SK-N-SH (cell line): ENCODE results near the gene RBM20. TPM values are rescaled to one million over a fixed set of nuclear protein-coding genes. Genes with fewer than 3 reads are reported as not detected.

ENCODE experiments used
- CTCF ChIA-PET: fragments of 300-600, 350-600 bp; formaldehyde crosslinking; extraction: SDS; loops from one replicate; lab custom pipeline; 2021; lab: Yijun Ruan, JAX
- POLR2A ChIA-PET: fragments of 350-600 bp; sonication (Branson Sonifier 250); formaldehyde crosslinking; extraction: SDS; loops from one replicate; lab custom pipeline; 2020; ENCODE audit warnings: antibody characterized with exemption, inconsistent platforms; lab: Yijun Ruan, JAX
- DNase-seq: peaks from one replicate; pipeline ENCODE4 v3.0.0; 2012
- H2AFZ ChIP-seq: fragments of 200-600 bp; sonication (generic); 2 replicates; pipeline ENCODE4 v1.8.1; 2016; ENCODE audit warnings: antibody characterized with exemption, mild to moderate bottlenecking, low read depth
- H3F3A ChIP-seq: fragments of 200-600 bp; sonication (generic); replicated peaks from 2 replicates; pipeline ENCODE3; 2016; ENCODE audit warnings: antibody characterized with exemption, mild to moderate bottlenecking; ENCODE audit not compliant: insufficient read depth
- H3K27ac ChIP-seq, 2 experiments: fragments of 200-500 bp in 1 of 2; fragments of 200-600 bp in 1 of 2; sonication (Bioruptor generic) in 1 of 2; sonication (generic), shearing (Covaris generic) in 1 of 2; 2 replicates each; pipeline versions ENCODE4 v1.5.1 to v1.6.1; 2014 to 2016; ENCODE audit warnings: low read depth in 2 of 2, inconsistent platforms in 1 of 2, low read length in 1 of 2, mild to moderate bottlenecking in 1 of 2, mixed read lengths in 1 of 2
- H3K27me3 ChIP-seq: fragments of 200-600 bp; sonication (generic), shearing (Covaris generic); 2 replicates; pipeline ENCODE4 v1.6.1; 2016; ENCODE audit warnings: mixed run types; ENCODE audit not compliant: insufficient read depth
- H3K36me3 ChIP-seq, 2 experiments: fragments of 200-500 bp in 1 of 2; fragments of 200-600 bp in 1 of 2; sonication (Bioruptor generic) in 1 of 2; sonication (generic) in 1 of 2; replicated peaks in 1 of 2; 2 replicates each; pipeline versions ENCODE3 to v1.5.1; 2014 to 2016; ENCODE audit warnings: low read length in 1 of 2, mild to moderate bottlenecking in 1 of 2; ENCODE audit not compliant: insufficient read depth in 2 of 2, control insufficient read depth in 1 of 2
- H3K4me1 ChIP-seq, 2 experiments: fragments of 200-500 bp in 1 of 2; fragments of 200-600 bp in 1 of 2; sonication (Bioruptor generic) in 1 of 2; sonication (generic), shearing (Covaris generic) in 1 of 2; 2 replicates each; pipeline versions ENCODE4 v1.5.1 to v1.6.1; 2014 to 2016; ENCODE audit warnings: low read depth in 1 of 2, low read length in 1 of 2, mixed run types in 1 of 2; ENCODE audit not compliant: insufficient read depth in 2 of 2, control insufficient read depth in 1 of 2
- H3K4me2 ChIP-seq: fragments of 200-600 bp; sonication (generic), shearing (Covaris generic); 2 replicates; pipeline ENCODE4 v1.6.1; 2017; ENCODE audit warnings: mixed run types
- H3K4me3 ChIP-seq, 2 experiments: fragments of 200-500 bp in 1 of 2; fragments of 200-600 bp in 1 of 2; sonication (Bioruptor generic) in 1 of 2; sonication (generic), shearing (Covaris generic) in 1 of 2; 2 replicates each; pipeline versions ENCODE4 v1.5.1 to v1.8.1; 2014 to 2016; ENCODE audit warnings: low read depth in 2 of 2, inconsistent platforms in 1 of 2, low read length in 1 of 2, mild to moderate bottlenecking in 1 of 2, mixed read lengths in 1 of 2, moderate library complexity in 1 of 2
- H3K79me2 ChIP-seq: fragments of 200-600 bp; sonication (generic); 2 replicates; pipeline ENCODE4 v1.8.1; 2017; ENCODE audit warnings: mild to moderate bottlenecking; ENCODE audit not compliant: insufficient read depth
- H3K9ac ChIP-seq: fragments of 200-600 bp; sonication (generic); 2 replicates; pipeline ENCODE4 v1.6.1; 2017; ENCODE audit warnings: mixed run types
- H3K9me2 ChIP-seq: fragments of 200-600 bp; sonication (generic); 2 replicates; pipeline ENCODE4 v1.6.1; 2017; ENCODE audit warnings: mixed run types
- H3K9me3 ChIP-seq: fragments of 200-600 bp; sonication (generic); 2 replicates; pipeline ENCODE4 v1.6.1; 2017; ENCODE audit warnings: mixed run types, mild to moderate bottlenecking, moderate library complexity
- H4K20me1 ChIP-seq: fragments of 200-600 bp; sonication (generic); 2 replicates; pipeline ENCODE4 v1.6.1; 2017; ENCODE audit warnings: mild to moderate bottlenecking, mixed run types; ENCODE audit not compliant: insufficient read depth
- CHD2 ChIP-seq: fragments of 150-350 bp; IDR thresholded peaks from 2 replicates; pipeline ENCODE4 v1.6.1; 2018; ENCODE audit warnings: low read length; ENCODE audit not compliant: partially characterized antibody
- EP300 ChIP-seq, 2 experiments: IDR thresholded peaks; 2 replicates each; pipeline versions ENCODE4 v1.4.0 to v1.6.1; 2012; ENCODE audit warnings: borderline replicate concordance in 1 of 2, low read depth in 1 of 2, low read length in 1 of 2
- FOSL2 ChIP-seq: IDR thresholded peaks from 2 replicates; pipeline ENCODE4 v1.4.0; 2012; ENCODE audit warnings: low read depth, mild to moderate bottlenecking, moderate library complexity, borderline replicate concordance
- GATA2 ChIP-seq: sonication (generic); formaldehyde crosslinking; IDR thresholded peaks from 2 replicates; pipeline ENCODE4 v1.5.0; 2020; ENCODE audit warnings: mild to moderate bottlenecking, missing genetic modification reagents
- IRF3 ChIP-seq: fragments of 150-350 bp; IDR thresholded peaks from 2 replicates; pipeline ENCODE4 v1.6.1; 2016; ENCODE audit warnings: mild to moderate bottlenecking, low read depth, low read length
- MXI1 ChIP-seq: IDR thresholded peaks from 2 replicates; pipeline ENCODE4 v1.6.1; 2012; ENCODE audit warnings: mild to moderate bottlenecking, low read depth, low read length, improper control_type of control experiment
- NFIC ChIP-seq: IDR thresholded peaks from 2 replicates; pipeline ENCODE4 v1.4.0; 2012; ENCODE audit warnings: borderline replicate concordance
- RAD21 ChIP-seq: IDR thresholded peaks from 2 replicates; pipeline ENCODE4 v1.6.1; 2012; ENCODE audit warnings: mild to moderate bottlenecking, low read length
- RCOR1 ChIP-seq: fragments of 150-350 bp; IDR thresholded peaks from 2 replicates; pipeline ENCODE4 v1.6.1; 2017; ENCODE audit warnings: antibody characterized with exemption, low read length
- RXRA ChIP-seq: IDR thresholded peaks from 2 replicates; pipeline ENCODE4 v1.4.0; 2012; ENCODE audit warnings: low read depth, mild to moderate bottlenecking, borderline replicate concordance
- SMC3 ChIP-seq: IDR thresholded peaks from 2 replicates; pipeline ENCODE4 v1.6.1; 2012; ENCODE audit warnings: low read depth, low read length, improper control_type of control experiment
- TCF12 ChIP-seq: IDR thresholded peaks from 2 replicates; pipeline ENCODE4 v1.4.0; 2012
- ZBTB33 ChIP-seq: IDR thresholded peaks from 2 replicates; pipeline ENCODE4 v1.4.0; 2012; ENCODE audit warnings: low read depth, borderline replicate concordance
- WGBS: methylation state at CpG from one replicate; pipeline ENCODE4 v1.1.6; 2017; ENCODE audit warnings: low lambda C conversion rate; 5-methylcytosine and 5-hydroxymethylcytosine counted together
- polyA plus RNA-seq, 3 experiments: library from polyadenylated mRNA; depleted of rRNA; stranded (reverse); fragments of >200 nt; gene quantifications; 2 replicates each; pipeline ENCODE4 v1.2.3, GENCODE V29; 2012
- TF ChIP-seq, protein P1 (sequence below): IDR thresholded peaks from 2 replicates; pipeline ENCODE4; 2012
- TF ChIP-seq, protein P2 (sequence below): IDR thresholded peaks from 2 replicates; pipeline ENCODE4 v1.6.1; 2012; ENCODE audit warnings: mild to moderate bottlenecking, low read depth, low read length, moderate library complexity

RBM20 gene
- polyA plus RNA-seq, 1 of the 3 experiments (the other 2 are of a cell fraction), result 0.64 TPM

- Histone ChIP-seq H3K4me3 (no peak overlapping the region; a peak in 1 of 4 replicates), H3K4me2 (no peak overlapping the region), H2AFZ (no peak overlapping the region), H3F3A (no peaks in the 10 kb centered on the region), H3K4me1 (peaks cover 7 to 87% of the 10 kb centered on the region in 2 experiments; a peak in 2 of 4 replicates), H4K20me1 (no peaks in the 10 kb centered on the region), H3K9me2 (no peaks in the 10 kb centered on the region), H3K9ac (no peak overlapping the region), H3K79me2 (no peaks in the 10 kb centered on the region), H3K27ac (peak overlapping the region in 1 of 2 experiments; percentile 99; a peak in 2 of 4 replicates), H3K36me3 (no peaks in the 10 kb centered on the region), H3K27me3 (no peaks in the 10 kb centered on the region), H3K9me3 (no peaks in the 10 kb centered on the region)
- TF ChIP-seq RCOR1 (no peak), FOSL2 (no peak), RXRA (no peak), TCF12 (no peak), EP300 (IDR thresholded peaks at IDR 0.05; ENCODE audit: borderline replicate concordance in 1 of 2, low read depth in 1 of 2, low read length in 1 of 2) (no peak; a peak in 1 of 4 replicates), CHD2 (peak; percentile 6), ZBTB33 (no peak), RAD21 (0 out of 2 replicates have a peak, but pooled peaks have one; percentile 2)
- WGBS, result 82% methylated on average over 10 of the region's 10 CpGs
- POLR2A ChIA-PET, result interaction anchor here (1.0 kb wide), 1 partner anchor 9 kb away, joined by 3 read pairs; no protein-coding TSS in a partner anchor
- CTCF ChIA-PET, result interaction anchor here (0.9 to 3.4 kb wide), 7 partner anchors 9 to 287 kb away, joined by 3 to 15 read pairs (median 5); partner anchors contain the start of gene ADRA2A
- no peak for DNase-seq
Measured at GRCh38 chr10:110789604-110790433, 145.7 kb downstream of the RBM20 start.

DNA sequence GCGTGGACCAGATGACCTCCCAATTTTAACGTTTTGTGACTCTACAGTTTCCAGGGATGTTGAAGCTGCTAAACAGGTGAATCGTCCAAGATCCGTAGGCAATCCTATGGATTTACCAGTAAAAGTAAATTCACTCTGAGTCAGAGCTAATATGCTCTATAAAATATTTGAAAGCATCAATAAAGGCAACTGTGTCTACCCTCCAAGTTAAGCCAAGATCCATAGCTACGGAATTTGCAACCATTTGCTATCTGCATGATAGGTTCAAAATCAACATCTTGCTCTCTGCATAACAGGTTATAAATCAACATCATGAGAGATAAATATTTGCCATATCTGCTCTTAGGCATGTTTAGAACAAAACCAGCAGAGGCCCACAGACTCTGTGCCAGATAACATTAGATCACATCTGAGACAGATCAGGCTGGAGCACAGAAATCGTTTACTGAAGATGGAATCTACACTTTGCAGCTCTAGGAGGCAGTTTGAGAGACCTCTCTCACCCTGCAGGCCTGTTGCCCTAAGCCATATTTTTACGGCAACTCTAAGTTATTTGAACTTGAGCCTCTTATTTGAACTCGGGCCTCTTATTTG is 146.9 kb downstream of the RBM20 start:
- WGBS, result 61% methylated on average over 8 of the region's 8 CpGs
- H3K36me3 ChIP-seq, result no peaks in the 10 kb centered on the region
- no peak for DNase-seq
- no peaks in the 10 kb centered on the region for H3K79me2 ChIP-seq
- H3K4me2 ChIP-seq, result no peak overlapping the region
- H3K27ac ChIP-seq, result peak overlapping the region in 1 of 2 experiments; percentile 99; a peak in 2 of 4 replicates
- H2AFZ ChIP-seq, result no peak overlapping the region
- H4K20me1 ChIP-seq, result no peaks in the 10 kb centered on the region
- H3K27me3 ChIP-seq, result no peaks in the 10 kb centered on the region
- POLR2A ChIA-PET, result interaction anchor here (1.0 kb wide), 1 partner anchor 80 kb away, joined by 3 read pairs; the partner anchor contains the start of gene PDCD4
- H3K9me2 ChIP-seq, result no peaks in the 10 kb centered on the region
- peak; percentile 97 for TF ChIP-seq GATA2
- TF ChIP-seq, protein P1, sequence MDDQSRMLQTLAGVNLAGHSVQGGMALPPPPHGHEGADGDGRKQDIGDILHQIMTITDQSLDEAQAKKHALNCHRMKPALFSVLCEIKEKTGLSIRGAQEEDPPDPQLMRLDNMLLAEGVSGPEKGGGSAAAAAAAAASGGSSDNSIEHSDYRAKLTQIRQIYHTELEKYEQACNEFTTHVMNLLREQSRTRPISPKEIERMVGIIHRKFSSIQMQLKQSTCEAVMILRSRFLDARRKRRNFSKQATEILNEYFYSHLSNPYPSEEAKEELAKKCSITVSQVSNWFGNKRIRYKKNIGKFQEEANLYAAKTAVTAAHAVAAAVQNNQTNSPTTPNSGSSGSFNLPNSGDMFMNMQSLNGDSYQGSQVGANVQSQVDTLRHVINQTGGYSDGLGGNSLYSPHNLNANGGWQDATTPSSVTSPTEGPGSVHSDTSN, result peak; percentile 42; the same call in 1 of the 2 replicates
- peak in 1 of 2 experiments; percentile 97; a peak in 2 of 4 replicates for TF ChIP-seq EP300 (IDR thresholded peaks at IDR 0.05; ENCODE audit: borderline replicate concordance in 1 of 2, low read depth in 1 of 2, low read length in 1 of 2)
- TF ChIP-seq RAD21, result no peak; the same call in 1 of the 2 replicates
- TF ChIP-seq NFIC, result no peak
- peak; percentile 96 for TF ChIP-seq RCOR1
- peak; percentile 57 for TF ChIP-seq TCF12
- peak; percentile 73 for TF ChIP-seq CHD2
- 0 out of 2 replicates have a peak, but pooled peaks have one; percentile 3 for TF ChIP-seq IRF3
- TF ChIP-seq, protein P2, sequence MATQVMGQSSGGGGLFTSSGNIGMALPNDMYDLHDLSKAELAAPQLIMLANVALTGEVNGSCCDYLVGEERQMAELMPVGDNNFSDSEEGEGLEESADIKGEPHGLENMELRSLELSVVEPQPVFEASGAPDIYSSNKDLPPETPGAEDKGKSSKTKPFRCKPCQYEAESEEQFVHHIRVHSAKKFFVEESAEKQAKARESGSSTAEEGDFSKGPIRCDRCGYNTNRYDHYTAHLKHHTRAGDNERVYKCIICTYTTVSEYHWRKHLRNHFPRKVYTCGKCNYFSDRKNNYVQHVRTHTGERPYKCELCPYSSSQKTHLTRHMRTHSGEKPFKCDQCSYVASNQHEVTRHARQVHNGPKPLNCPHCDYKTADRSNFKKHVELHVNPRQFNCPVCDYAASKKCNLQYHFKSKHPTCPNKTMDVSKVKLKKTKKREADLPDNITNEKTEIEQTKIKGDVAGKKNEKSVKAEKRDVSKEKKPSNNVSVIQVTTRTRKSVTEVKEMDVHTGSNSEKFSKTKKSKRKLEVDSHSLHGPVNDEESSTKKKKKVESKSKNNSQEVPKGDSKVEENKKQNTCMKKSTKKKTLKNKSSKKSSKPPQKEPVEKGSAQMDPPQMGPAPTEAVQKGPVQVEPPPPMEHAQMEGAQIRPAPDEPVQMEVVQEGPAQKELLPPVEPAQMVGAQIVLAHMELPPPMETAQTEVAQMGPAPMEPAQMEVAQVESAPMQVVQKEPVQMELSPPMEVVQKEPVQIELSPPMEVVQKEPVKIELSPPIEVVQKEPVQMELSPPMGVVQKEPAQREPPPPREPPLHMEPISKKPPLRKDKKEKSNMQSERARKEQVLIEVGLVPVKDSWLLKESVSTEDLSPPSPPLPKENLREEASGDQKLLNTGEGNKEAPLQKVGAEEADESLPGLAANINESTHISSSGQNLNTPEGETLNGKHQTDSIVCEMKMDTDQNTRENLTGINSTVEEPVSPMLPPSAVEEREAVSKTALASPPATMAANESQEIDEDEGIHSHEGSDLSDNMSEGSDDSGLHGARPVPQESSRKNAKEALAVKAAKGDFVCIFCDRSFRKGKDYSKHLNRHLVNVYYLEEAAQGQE, result no peak
- peak; percentile 38; the same call in 1 of the 2 replicates for TF ChIP-seq MXI1
- no peak; the same call in 1 of the 2 replicates for TF ChIP-seq SMC3
- CTCF ChIA-PET, result interaction anchor here (0.6 to 2.7 kb wide), 11 partner anchors 10 to 286 kb away, joined by 3 to 11 read pairs (median 5); partner anchors contain the start of gene ADRA2A
- no peak overlapping the region for H3K4me3 ChIP-seq
- peaks cover 7 to 96% of the 10 kb centered on the region in 2 experiments; a peak in 2 of 4 replicates for H3K4me1 ChIP-seq
- no peaks in the 10 kb centered on the region for H3K9me3 ChIP-seq
- H3K9ac ChIP-seq, result no peak overlapping the region
- H3F3A ChIP-seq, result no peaks in the 10 kb centered on the region
